Gastrocnemius medialis (tissue), 4 donors: ENCODE measurements around the gene MGAT4C.

ENCODE experiments used
- POLR2A ChIP-seq, 2 donors: fragments of 450-650 bp; IDR thresholded peaks; one replicate each; pipeline ENCODE4 v1.6.1; 2017; ENCODE audit warnings: antibody characterized with exemption in 2 of 2, mild to moderate bottlenecking in 2 of 2, moderate library complexity in 2 of 2
- TF ChIP-seq, protein P1 (sequence below), 5 experiments: fragments of 450-650 bp in 3 of 5; fragments of 200-600 bp in 2 of 5; sonication (generic) in 2 of 5; IDR thresholded peaks in 4 of 5; conservative IDR thresholded peaks in 1 of 5; 1 replicate in 4 of 5; 2 replicates in 1 of 5; pipeline ENCODE4 v1.5.1; 2016 to 2019; ENCODE audit warnings: antibody characterized with exemption in 5 of 5, mild to moderate bottlenecking in 3 of 5, moderate library complexity in 3 of 5

DNA sequence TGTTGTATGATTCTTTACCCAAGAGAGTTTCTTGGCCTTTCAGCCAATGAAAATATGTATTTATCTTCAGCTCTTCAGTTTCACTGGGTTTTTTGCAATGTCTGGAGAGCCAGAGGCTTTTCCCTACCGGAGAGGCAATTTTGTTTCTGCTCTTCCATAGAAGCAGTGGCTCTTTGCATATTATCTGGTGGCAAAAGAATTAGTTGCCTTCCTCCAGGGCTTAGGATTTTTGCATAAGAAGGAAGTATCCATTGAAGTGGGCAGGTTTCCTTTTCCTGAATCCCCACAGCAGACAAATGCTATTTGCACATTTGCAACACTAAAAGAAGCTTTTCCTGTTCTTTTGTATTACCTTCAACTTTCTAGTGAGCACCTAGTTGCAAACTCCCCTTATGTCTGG lies 306.9 kb downstream of the MGAT4C start:
- TF ChIP-seq, protein P1, sequence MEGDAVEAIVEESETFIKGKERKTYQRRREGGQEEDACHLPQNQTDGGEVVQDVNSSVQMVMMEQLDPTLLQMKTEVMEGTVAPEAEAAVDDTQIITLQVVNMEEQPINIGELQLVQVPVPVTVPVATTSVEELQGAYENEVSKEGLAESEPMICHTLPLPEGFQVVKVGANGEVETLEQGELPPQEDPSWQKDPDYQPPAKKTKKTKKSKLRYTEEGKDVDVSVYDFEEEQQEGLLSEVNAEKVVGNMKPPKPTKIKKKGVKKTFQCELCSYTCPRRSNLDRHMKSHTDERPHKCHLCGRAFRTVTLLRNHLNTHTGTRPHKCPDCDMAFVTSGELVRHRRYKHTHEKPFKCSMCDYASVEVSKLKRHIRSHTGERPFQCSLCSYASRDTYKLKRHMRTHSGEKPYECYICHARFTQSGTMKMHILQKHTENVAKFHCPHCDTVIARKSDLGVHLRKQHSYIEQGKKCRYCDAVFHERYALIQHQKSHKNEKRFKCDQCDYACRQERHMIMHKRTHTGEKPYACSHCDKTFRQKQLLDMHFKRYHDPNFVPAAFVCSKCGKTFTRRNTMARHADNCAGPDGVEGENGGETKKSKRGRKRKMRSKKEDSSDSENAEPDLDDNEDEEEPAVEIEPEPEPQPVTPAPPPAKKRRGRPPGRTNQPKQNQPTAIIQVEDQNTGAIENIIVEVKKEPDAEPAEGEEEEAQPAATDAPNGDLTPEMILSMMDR (IDR thresholded peaks at IDR 0.05 in 4 of 5, conservative IDR thresholded peaks at IDR 0.05 in 1 of 5) = no peak
- TF ChIP-seq POLR2A (IDR thresholded peaks at IDR 0.05) = no peak
